K562 (cell line): ENCODE results near the gene ZNF124. TPM values are rescaled to one million over a fixed set of nuclear protein-coding genes. Genes with fewer than 3 reads are reported as not detected.

Source experiments
- ATAC-seq: fragments of 200-7000 bp; cut with Tn5 transposase; 3 replicates; pipeline ENCODE4 v1.9.1; 2020; ENCODE audit warnings: moderate library complexity
- BruUV-seq: library from RNA; stranded (reverse); fragments of 400-500 nt; replicated peaks from 2 replicates; lab custom pipeline; 2021; lab: Mats Ljungman, UMichigan
- CTCF ChIA-PET: fragments of 300-600 bp; formaldehyde crosslinking; extraction: SDS; loops from one replicate; lab custom pipeline; 2021; ENCODE audit warnings: low intra/inter-chr PET ratio; lab: Yijun Ruan, JAX
- POLR2A ChIA-PET: fragments of 300-600, 350-650 bp; sonication (Branson Sonifier 250); formaldehyde crosslinking; extraction: SDS; loops from one replicate; lab custom pipeline; 2021; ENCODE audit warnings: antibody characterized with exemption, inconsistent platforms; lab: Yijun Ruan, JAX
- DNase-seq, 4 experiments: peaks; one replicate each; pipeline versions ENCODE4 v3.0.0 to v3.0.0-alpha.2; 2011 to 2018; ENCODE audit warnings: low spot score in 3 of 4, mixed read lengths in 3 of 4; ENCODE audit errors: extremely low read depth in 1 of 4
- FAIRE-seq: peaks from 2 replicates; lab custom pipeline; 2011; peaks lifted over from hg19 to GRCh38; lab: Jason Lieb, UNC
- H2AFZ ChIP-seq: 2 replicates; pipeline ENCODE4 v1.6.0; 2011; ENCODE audit warnings: low read depth, low read length, control low read depth, inconsistent platforms
- H3K27ac ChIP-seq: fragments of 200-600 bp; 3 replicates; pipeline ENCODE4 v1.8.0; 2011; ENCODE audit warnings: low read depth, mild to moderate bottlenecking, control low read depth, inconsistent platforms, low read length, moderate library complexity, mixed read lengths; ENCODE audit errors: extremely low read depth
- H3K27me3 ChIP-seq, 2 experiments: fragments of 300-600 bp in 1 of 2; 2 replicates in 1 of 2; 3 replicates in 1 of 2; pipeline versions ENCODE4 v1.6.0 to v1.8.0; 2011; ENCODE audit warnings: inconsistent platforms in 2 of 2, low read length in 2 of 2, mild to moderate bottlenecking in 1 of 2, mixed read lengths in 1 of 2, moderate library complexity in 1 of 2; ENCODE audit not compliant: control insufficient read depth in 2 of 2, insufficient read depth in 2 of 2
- H3K36me3 ChIP-seq: fragments of 300-600 bp; 3 replicates; pipeline ENCODE4 v1.8.0; 2011; ENCODE audit warnings: mild to moderate bottlenecking, low read length, inconsistent platforms; ENCODE audit not compliant: control insufficient read depth, insufficient read depth
- H3K4me1 ChIP-seq, 2 experiments: fragments of 200-600 bp in 1 of 2; replicated peaks in 1 of 2; 2 replicates in 1 of 2; 3 replicates in 1 of 2; pipeline versions ENCODE4 v1.5.1 to v1.8.0; 2011; ENCODE audit warnings: inconsistent platforms in 2 of 2, low read length in 2 of 2, mild to moderate bottlenecking in 1 of 2, mixed read lengths in 1 of 2, moderate library complexity in 1 of 2; ENCODE audit not compliant: control insufficient read depth in 2 of 2, insufficient read depth in 2 of 2
- H3K4me2 ChIP-seq: 2 replicates; pipeline ENCODE4 v1.6.1; 2011; ENCODE audit warnings: low read length, control low read depth, inconsistent platforms, mixed read lengths; ENCODE audit not compliant: insufficient read depth
- H3K4me3 ChIP-seq: fragments of 200-600 bp; sonication (generic), shearing (Covaris generic); 2 replicates; pipeline ENCODE4 v1.5.1; 2016; ENCODE audit warnings: control low read depth, inconsistent platforms
- H3K79me2 ChIP-seq: fragments of 200-600 bp; 3 replicates; pipeline ENCODE4 v1.8.0; 2011; ENCODE audit warnings: low read length, inconsistent platforms; ENCODE audit not compliant: control insufficient read depth, insufficient read depth
- H3K9ac ChIP-seq, 2 experiments: 2 replicates each; pipeline versions ENCODE4 v1.6.0 to v1.6.1; 2011; ENCODE audit warnings: low read depth in 2 of 2, low read length in 2 of 2, control low read depth in 1 of 2, inconsistent platforms in 1 of 2, mild to moderate bottlenecking in 1 of 2, mixed read lengths in 1 of 2; ENCODE audit not compliant: insufficient read depth in 1 of 2
- H3K9me1 ChIP-seq: one replicate; pipeline ENCODE4 v1.6.0; 2011; ENCODE audit warnings: inconsistent platforms, mild to moderate bottlenecking, low read length, moderate library complexity; ENCODE audit not compliant: control insufficient read depth, insufficient read depth
- H3K9me3 ChIP-seq: replicated peaks from 2 replicates; pipeline ENCODE4 v1.5.1; 2011; ENCODE audit warnings: low read depth, low read length, inconsistent platforms; ENCODE audit not compliant: control insufficient read depth, insufficient read depth
- H4K20me1 ChIP-seq: replicated peaks from 2 replicates; pipeline ENCODE4 v1.6.1; 2011; ENCODE audit warnings: low read length, inconsistent platforms, mixed read lengths; ENCODE audit not compliant: control insufficient read depth, insufficient read depth
- CEBPB ChIP-seq: fragments of 450-650 bp; IDR thresholded peaks from 2 replicates; pipeline ENCODE4 v1.6.1; 2016; ENCODE audit warnings: missing genetic modification characterization, missing compliant biosample characterization
- TRIM28 ChIP-seq: fragments of 450-650 bp; IDR thresholded peaks from 2 replicates; pipeline ENCODE4 v1.6.1; 2017
- TSC22D4 ChIP-seq: fragments of 450-650 bp; IDR thresholded peaks from 2 replicates; pipeline ENCODE4 v1.6.1; 2016; ENCODE audit warnings: missing genetic modification characterization, missing biosample characterization, control low read depth
- ZNF274 ChIP-seq: IDR thresholded peaks from 2 replicates; pipeline ENCODE4 v1.6.1; 2011; ENCODE audit warnings: low read depth, mild to moderate bottlenecking, low read length, moderate library complexity, borderline replicate concordance
- ZNF507 ChIP-seq: conservative IDR thresholded peaks from 2 replicates; pipeline ENCODE4 v1.6.1; 2017; ENCODE audit warnings: missing genetic modification characterization, missing compliant biosample characterization
- ZNF75A ChIP-seq: fragments of 450-650 bp; formaldehyde crosslinking; IDR thresholded peaks from 2 replicates; pipeline ENCODE4 v1.4.0; 2020; ENCODE audit warnings: mild to moderate bottlenecking
- WGBS: fragments of 100-300 bp; shearing (Covaris generic); methylation state at CpG from one replicate; pipeline ENCODE4 v1.1.6; 2016; ENCODE audit warnings: low coverage, mixed read lengths; ENCODE audit not compliant: insufficient coverage; ENCODE audit errors: missing lambda C conversion rate; 5-methylcytosine and 5-hydroxymethylcytosine counted together
- in situ Hi-C: fragments of 300-500 bp; cut with MboI; formaldehyde crosslinking; loops from 4 replicates; pipeline ENCODE4 v1.15.0; 2018; ENCODE audit warnings: inconsistent platforms, mixed read lengths
- intact Hi-C: fragments of 100-400 bp; cut with micrococcal nuclease; formaldehyde crosslinking; loops from 2 replicates; pipeline ENCODE4 v1.14.2; 2022
- polyA plus RNA-seq, 8 experiments: library from polyadenylated mRNA; depleted of rRNA in 4 of 8; stranded (reverse) in 5 of 8; unstranded in 3 of 8; fragments of >200 nt; fragmentation: Nextera tagmentation in 2 of 8; fragmentation: Illumina TruSeq in 1 of 8; extraction: Ambion mirVana in 2 of 8; extraction: Trizol in 1 of 8; gene quantifications; 2 replicates each; pipeline versions ENCODE4 v1.2.1 to v1.2.3, GENCODE V29; 2011 to 2014; ENCODE audit warnings: inconsistent platforms in 1 of 8, missing spikeins in 1 of 8
- total RNA-seq, 7 experiments: library from RNA; depleted of rRNA in 6 of 7; stranded (reverse); fragments of >200 nt in 6 of 7; fragmentation: Illumina TruSeq in 2 of 7; extraction: Trizol in 2 of 7; gene quantifications; 2 replicates each; pipeline versions ENCODE4 v1.2.1 to v1.2.3, GENCODE V29; 2011 to 2021; ENCODE audit warnings: low replicate concordance in 1 of 7

ZNF124 gene
- total and polyA plus RNA-seq, 9 of the 15 experiments (the other 6 are each of a cell fraction or from before 2014, with no cell fraction given), result 7.6 to 71.5 (median 20.2) TPM

DNA sequence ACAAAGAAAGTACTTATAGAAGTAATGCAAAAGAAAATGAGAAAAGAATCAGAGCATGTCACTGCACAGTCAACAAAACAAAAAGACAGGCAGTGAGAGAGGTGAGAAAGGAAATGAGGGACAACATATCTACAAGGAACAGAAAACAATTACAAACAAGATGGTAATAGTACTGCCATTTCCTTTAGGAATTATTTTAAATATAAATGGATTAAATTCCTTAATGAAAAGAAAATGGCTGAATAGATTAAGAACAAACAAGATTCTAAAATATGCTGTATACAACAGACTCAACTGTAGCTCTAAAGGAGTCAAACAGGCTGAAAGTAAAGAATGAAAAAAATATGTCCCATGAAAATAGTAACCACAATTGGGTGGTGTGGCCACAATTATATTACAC, 22.1 kb upstream of the ZNF124 start:
- no peaks in the 10 kb centered on the region for H4K20me1 ChIP-seq
- no peak for TF ChIP-seq CEBPB
- TF ChIP-seq ZNF507 (tag), result peak; percentile 93
- DNase-seq (no peak), ATAC-seq (no peak), FAIRE-seq (no peak)
- no peak overlapping the region for H3K27ac ChIP-seq
- no peak overlapping the region for H2AFZ ChIP-seq
- H3K4me2 ChIP-seq, result no peak overlapping the region
- peaks cover 14% of the 10 kb centered on the region for H3K9me3 ChIP-seq
- in situ Hi-C loops, result no loop called here
- intact Hi-C loops, result no loop called here
- H3K9me1 ChIP-seq, result no peaks in the 10 kb centered on the region
- CTCF ChIA-PET, result no interaction called here
- H3K27me3 ChIP-seq, result no peaks in the 10 kb centered on the region
- H3K79me2 ChIP-seq, result no peaks in the 10 kb centered on the region
- no peak overlapping the region for H3K4me3 ChIP-seq
- H3K36me3 ChIP-seq, result peaks cover 66% of the 10 kb centered on the region
- H3K4me1 ChIP-seq, result no peaks in the 10 kb centered on the region
- POLR2A ChIA-PET, result no interaction called here
- H3K9ac ChIP-seq, result no peak overlapping the region
- BruUV-seq, result no TSS peak

DNA sequence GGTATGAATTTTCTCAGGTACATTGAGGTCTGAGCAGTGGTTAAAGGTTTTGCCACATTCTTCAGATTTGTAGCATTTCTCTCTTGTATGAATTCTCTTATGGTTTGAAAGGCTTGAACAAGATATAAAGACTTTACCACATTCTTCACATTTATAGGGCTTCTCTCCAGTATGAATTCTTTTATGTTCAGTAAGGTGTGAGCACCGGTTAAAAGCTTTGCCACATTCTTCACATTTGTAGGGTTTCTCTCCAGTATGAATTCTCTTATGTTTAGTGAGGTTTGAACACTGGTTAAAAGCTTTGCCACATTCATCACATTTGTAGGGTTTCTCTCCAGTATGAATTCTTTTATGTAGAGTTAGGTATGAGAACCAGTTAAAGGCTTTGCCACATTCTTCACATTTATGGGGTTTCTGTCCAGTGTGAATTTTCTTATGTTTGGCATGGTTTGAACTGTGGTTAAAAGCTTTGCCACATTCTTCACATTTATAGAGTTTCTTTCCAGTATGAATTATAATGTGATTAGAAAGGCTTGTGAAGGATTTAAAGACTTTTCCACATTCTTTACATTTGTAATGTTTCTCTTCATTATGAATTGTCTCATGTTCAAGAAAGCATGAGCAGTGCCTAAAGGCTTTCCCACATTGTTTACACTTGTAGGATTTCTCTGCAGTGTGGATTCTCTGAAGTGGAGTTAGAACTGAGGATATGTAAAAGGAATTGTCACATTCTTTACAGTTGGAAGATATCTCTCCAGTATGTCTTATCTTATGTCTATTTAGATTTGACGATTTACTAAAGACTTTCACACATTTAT, 18.4 kb upstream of the ZNF124 start:
- Histone ChIP-seq H3K9me1 (no peaks in the 10 kb centered on the region), H3K9me3 (peaks cover 13% of the 10 kb centered on the region), H3K27ac (no peak overlapping the region), H3K79me2 (no peaks in the 10 kb centered on the region), H3K27me3 (no peaks in the 10 kb centered on the region), H4K20me1 (no peaks in the 10 kb centered on the region), H3K36me3 (peaks cover 32% of the 10 kb centered on the region; the same call in 2 of the 3 replicates), H3K4me1 (no peaks in the 10 kb centered on the region), H2AFZ (no peak overlapping the region), H3K9ac (no peak overlapping the region), H3K4me2 (no peak overlapping the region), H3K4me3 (no peak overlapping the region)
- TSS peak; percentile 38 for BruUV-seq
- DNase-seq, result no peak
- no peak for FAIRE-seq
- in situ Hi-C loops, result no loop called here
- ChIA-PET POLR2A (interaction anchor here (1.2 kb wide), 1 partner anchor 20 kb away, joined by 3 read pairs; no protein-coding TSS in a partner anchor), CTCF (no interaction called here)
- intact Hi-C loops, result no loop called here
- no peak for ATAC-seq
- WGBS, result 82% methylated on average over 2 of the region's 2 CpGs
- TF ChIP-seq ZNF274, result peak; percentile 97
- peak; percentile 71; the same call in 1 of the 2 replicates for TF ChIP-seq TRIM28
- peak; percentile 85 for TF ChIP-seq ZNF75A (CRISPR knock-in tag)
- no peak for TF ChIP-seq TSC22D4
